ENCODE results near the gene NEUROG1. TPM values are rescaled to one million over a fixed set of nuclear protein-coding genes. Genes with fewer than 3 reads are reported as not detected.

NEUROG1 gene
- total and polyA plus RNA-seq, 2 of the 13 experiments (the other 11 are each of a cell fraction or from before 2014, with no cell fraction given), result not detected

DNA sequence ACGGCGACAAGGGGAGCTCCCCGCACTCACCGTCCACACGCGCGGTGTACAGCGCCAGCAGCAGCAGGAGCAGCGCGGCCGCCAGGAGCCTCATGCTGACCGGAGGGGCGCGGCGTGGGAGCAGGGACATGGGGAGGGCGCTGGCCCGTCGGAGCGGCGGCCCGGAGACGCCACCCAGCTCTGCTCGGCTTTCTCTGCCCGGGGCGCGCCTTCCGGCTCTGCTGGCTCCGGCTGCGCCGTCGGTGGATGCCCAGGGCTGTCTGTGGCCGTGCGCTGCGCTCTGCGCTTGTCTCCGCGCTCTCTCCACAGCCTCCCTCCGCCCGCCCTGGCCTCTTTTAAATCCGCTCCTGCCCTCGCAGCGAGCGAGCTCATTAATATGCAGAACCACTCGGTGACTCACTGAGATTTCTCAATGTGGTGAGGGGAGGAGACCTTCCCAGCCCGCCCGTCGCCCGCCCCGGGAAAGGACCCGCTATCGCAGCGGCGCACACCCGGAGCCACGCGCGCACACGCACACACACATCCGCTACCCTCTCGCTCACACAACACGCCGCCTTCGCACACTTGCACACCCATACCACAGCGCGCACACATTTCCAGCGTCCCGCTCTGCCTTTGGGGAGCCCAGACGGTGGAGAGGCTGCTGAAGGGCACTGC, 43.0 kb upstream of the NEUROG1 start, which contains the start of gene CXCL14:
TSS of gene CXCL14 (minus strand) at position 307 of the 657 bp plus-strand sequence. CDS start at position 94, 213 bp downstream.
- no peaks in the 10 kb centered on the region for H3K36me3 ChIP-seq (replicated peaks in 1 of 2; ENCODE audit: control insufficient read depth in 1 of 2, insufficient read depth in 2 of 2, low read length in 2 of 2)
- FAIRE-seq, result no peak
- no TSS peak for BruUV-seq (replicated peaks)
- WGBS (ENCODE audit: low lambda C conversion rate), result 38% methylated on average over 40 of the region's 68 CpGs
- in situ Hi-C loops (cut with HindIII; ENCODE audit: extremely low pct_ligation_motif_present, low pct_unique_long_range_greater_than_20kb) (no loop called here), intact Hi-C loops (cut with micrococcal nuclease; ENCODE audit: unreplicated experiment) (no loop called here)
- no peaks in the 10 kb centered on the region for H4K20me1 ChIP-seq (ENCODE audit: insufficient read depth, low read length)
- H3K27me3 ChIP-seq (ENCODE audit: control insufficient read depth in 1 of 2, insufficient read depth in 2 of 2, low read length in 2 of 2), result peaks cover 0 to 41% of the 10 kb centered on the region in 2 experiments; a peak in 4 of 5 replicates
- H3K9ac ChIP-seq (ENCODE audit: insufficient read depth, low read depth, low read length), result no peak within 1 kb of the TSS
- H3K9me3 ChIP-seq (ENCODE audit: low read length), result no peaks in the 10 kb centered on the region
- no peak within 1 kb of the TSS for H2AFZ ChIP-seq (ENCODE audit: low read length)
- no peak for TF ChIP-seq CHD4 (IDR thresholded peaks at IDR 0.05; ENCODE audit: borderline replicate concordance, low read length)
- TF ChIP-seq, protein P1, sequence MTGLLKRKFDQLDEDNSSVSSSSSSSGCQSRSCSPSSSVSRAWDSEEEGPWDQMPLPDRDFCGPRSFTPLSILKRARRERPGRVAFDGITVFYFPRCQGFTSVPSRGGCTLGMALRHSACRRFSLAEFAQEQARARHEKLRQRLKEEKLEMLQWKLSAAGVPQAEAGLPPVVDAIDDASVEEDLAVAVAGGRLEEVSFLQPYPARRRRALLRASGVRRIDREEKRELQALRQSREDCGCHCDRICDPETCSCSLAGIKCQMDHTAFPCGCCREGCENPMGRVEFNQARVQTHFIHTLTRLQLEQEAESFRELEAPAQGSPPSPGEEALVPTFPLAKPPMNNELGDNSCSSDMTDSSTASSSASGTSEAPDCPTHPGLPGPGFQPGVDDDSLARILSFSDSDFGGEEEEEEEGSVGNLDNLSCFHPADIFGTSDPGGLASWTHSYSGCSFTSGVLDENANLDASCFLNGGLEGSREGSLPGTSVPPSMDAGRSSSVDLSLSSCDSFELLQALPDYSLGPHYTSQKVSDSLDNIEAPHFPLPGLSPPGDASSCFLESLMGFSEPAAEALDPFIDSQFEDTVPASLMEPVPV (CRISPR knock-in tag; IDR thresholded peaks at IDR 0.05), result no peak
- TF ChIP-seq SIN3B (IDR thresholded peaks at IDR 0.05; ENCODE audit: low read length), result no peak
- TF ChIP-seq ZEB1 (IDR thresholded peaks at IDR 0.05; ENCODE audit: insufficient replicate concordance, low read depth), result no peak
- TF ChIP-seq ZSCAN12 (CRISPR knock-in tag; IDR thresholded peaks at IDR 0.05), result no peak
- TF ChIP-seq ZNF772 (CRISPR knock-in tag; IDR thresholded peaks at IDR 0.05), result no peak
- no peak for TF ChIP-seq NR2F6 (IDR thresholded peaks at IDR 0.05)
- no peak for TF ChIP-seq NR2F6 (CRISPR knock-in tag; IDR thresholded peaks at IDR 0.05)
- TF ChIP-seq CREB1 (IDR thresholded peaks at IDR 0.05), result no peak
- TF ChIP-seq CREB1 (CRISPR knock-in tag; IDR thresholded peaks at IDR 0.05), result no peak
- no peak for TF ChIP-seq TBP (CRISPR knock-in tag; IDR thresholded peaks at IDR 0.05)
- TF ChIP-seq, protein P2, sequence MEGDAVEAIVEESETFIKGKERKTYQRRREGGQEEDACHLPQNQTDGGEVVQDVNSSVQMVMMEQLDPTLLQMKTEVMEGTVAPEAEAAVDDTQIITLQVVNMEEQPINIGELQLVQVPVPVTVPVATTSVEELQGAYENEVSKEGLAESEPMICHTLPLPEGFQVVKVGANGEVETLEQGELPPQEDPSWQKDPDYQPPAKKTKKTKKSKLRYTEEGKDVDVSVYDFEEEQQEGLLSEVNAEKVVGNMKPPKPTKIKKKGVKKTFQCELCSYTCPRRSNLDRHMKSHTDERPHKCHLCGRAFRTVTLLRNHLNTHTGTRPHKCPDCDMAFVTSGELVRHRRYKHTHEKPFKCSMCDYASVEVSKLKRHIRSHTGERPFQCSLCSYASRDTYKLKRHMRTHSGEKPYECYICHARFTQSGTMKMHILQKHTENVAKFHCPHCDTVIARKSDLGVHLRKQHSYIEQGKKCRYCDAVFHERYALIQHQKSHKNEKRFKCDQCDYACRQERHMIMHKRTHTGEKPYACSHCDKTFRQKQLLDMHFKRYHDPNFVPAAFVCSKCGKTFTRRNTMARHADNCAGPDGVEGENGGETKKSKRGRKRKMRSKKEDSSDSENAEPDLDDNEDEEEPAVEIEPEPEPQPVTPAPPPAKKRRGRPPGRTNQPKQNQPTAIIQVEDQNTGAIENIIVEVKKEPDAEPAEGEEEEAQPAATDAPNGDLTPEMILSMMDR (CRISPR knock-in tag; IDR thresholded peaks at IDR 0.05), result no peak
- no peak for TF ChIP-seq ARNT (IDR thresholded peaks at IDR 0.05)
- no peak for TF ChIP-seq YEATS2 (CRISPR knock-in tag; IDR thresholded peaks at IDR 0.05; ENCODE audit: borderline replicate concordance)
- TF ChIP-seq MEF2D (CRISPR knock-in tag; IDR thresholded peaks at IDR 0.05), result no peak
- TF ChIP-seq, protein P3, sequence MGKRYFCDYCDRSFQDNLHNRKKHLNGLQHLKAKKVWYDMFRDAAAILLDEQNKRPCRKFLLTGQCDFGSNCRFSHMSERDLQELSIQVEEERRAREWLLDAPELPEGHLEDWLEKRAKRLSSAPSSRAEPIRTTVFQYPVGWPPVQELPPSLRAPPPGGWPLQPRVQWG (CRISPR knock-in tag; IDR thresholded peaks at IDR 0.05; ENCODE audit: borderline replicate concordance, low read depth), result no peak
- no peak for TF ChIP-seq RXRB (CRISPR knock-in tag; IDR thresholded peaks at IDR 0.05; ENCODE audit: borderline replicate concordance)
- TF ChIP-seq ZNF484 (CRISPR knock-in tag; IDR thresholded peaks at IDR 0.05; ENCODE audit: borderline replicate concordance, low read depth), result no peak
- TF ChIP-seq ARID2 (CRISPR knock-in tag; IDR thresholded peaks at IDR 0.05; ENCODE audit: borderline replicate concordance), result no peak
- TF ChIP-seq, protein P4, sequence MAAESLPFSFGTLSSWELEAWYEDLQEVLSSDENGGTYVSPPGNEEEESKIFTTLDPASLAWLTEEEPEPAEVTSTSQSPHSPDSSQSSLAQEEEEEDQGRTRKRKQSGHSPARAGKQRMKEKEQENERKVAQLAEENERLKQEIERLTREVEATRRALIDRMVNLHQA (CRISPR knock-in tag; IDR thresholded peaks at IDR 0.05), result no peak
- TF ChIP-seq ZNF264 (CRISPR knock-in tag; IDR thresholded peaks at IDR 0.05), result no peak
- no peak for TF ChIP-seq FOXK2 (IDR thresholded peaks at IDR 0.05)
- no peak within 1 kb of the TSS for H3K4me3 ChIP-seq (replicated peaks in 1 of 3; ENCODE audit: insufficient read depth in 1 of 3, low read depth in 2 of 3, low read length in 3 of 3)
- CTCF ChIA-PET (ENCODE audit: low intra/inter-chr PET ratio, low total read pairs), result no interaction called here
- no peak for DNase-seq (ENCODE audit: low spot score)
- ATAC-seq, result no peak
- POLR2A ChIA-PET, result no interaction called here
- no peak within 1 kb of the TSS for H3K4me2 ChIP-seq (ENCODE audit: low read depth, low read length)
- H3K27ac ChIP-seq (ENCODE audit: extremely low read length, insufficient read depth, low read length), result no peak within 1 kb of the TSS
- H3K79me2 ChIP-seq (ENCODE audit: insufficient read depth, low read length), result no peaks in the 10 kb centered on the region
- H3K4me1 ChIP-seq (ENCODE audit: insufficient read depth, low read length), result no peaks in the 10 kb centered on the region
